ENCODE results near the gene DMAP1.

DMAP1 gene

GRCh38 chr1:44229435-44230167, 16.3 kb downstream of the DMAP1 start:
- no peak for DNase-seq

DNA sequence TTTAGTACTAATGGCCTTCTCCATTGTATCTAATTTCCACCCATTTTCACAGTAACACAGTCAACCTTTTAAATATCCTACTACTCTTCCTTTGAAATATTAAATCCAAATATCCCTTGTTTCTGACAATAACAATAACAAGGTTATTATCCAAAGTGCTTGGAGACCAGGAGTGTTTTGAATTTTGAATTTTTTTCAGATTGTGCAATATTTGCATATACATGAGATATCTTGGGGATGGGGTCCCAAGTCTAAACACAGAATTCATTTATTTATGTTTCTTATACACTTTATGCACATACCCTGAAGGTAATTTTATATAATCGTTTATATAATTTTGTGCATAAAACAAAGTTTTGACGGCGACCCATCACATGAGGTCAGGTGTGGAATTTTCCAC, 17.5 kb downstream of the DMAP1 start:
- DNase-seq = no peak

- DNase-seq = no peak
These were observed 20.3 kb downstream of the DMAP1 start for GRCh38 chr1:44233593-44233992.

- no peak for DNase-seq
These were observed 22.5 kb downstream of the DMAP1 start for GRCh38 chr1:44235808-44236207.

- no peak for DNase-seq
These were observed 23.4 kb downstream of the DMAP1 start for GRCh38 chr1:44236490-44237272.

- DNase-seq = no peak
These were observed 24.6 kb downstream of the DMAP1 start for GRCh38 chr1:44237721-44238457.

- no peak for DNase-seq
These were observed 25.4 kb downstream of the DMAP1 start for GRCh38 chr1:44238660-44239059.

DNA sequence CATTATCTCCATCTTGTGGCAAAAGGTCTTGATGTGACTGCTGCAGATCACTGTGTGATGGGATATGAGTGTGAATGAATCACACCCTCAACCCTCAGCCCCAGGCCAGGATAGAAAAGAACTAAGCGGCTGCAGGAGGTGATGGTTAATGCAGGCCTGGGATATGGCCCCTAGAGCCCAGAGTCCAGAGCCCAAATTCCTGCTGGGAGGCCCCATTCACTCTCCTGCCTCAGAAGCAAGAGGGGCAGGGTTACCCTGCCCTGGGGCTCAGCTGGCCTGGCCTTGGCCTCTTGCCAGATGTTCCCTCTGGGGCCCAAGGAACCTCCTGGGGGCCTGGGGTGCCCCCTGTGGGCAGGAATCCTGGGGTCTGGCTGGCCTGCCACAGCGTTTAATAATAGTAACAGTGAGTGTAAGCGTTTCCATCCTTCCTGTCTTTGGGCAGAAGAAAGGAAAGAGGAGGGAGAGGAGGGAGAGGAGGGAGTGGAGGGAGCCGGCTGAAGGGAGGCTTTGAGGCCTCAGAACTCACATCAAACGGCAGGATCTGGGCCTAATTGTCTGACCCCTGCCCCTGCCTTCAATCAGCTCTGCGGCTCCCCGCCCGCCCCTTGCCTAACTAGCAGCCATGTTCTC, 26.2 kb downstream of the DMAP1 start:
- no peak for DNase-seq

DNA sequence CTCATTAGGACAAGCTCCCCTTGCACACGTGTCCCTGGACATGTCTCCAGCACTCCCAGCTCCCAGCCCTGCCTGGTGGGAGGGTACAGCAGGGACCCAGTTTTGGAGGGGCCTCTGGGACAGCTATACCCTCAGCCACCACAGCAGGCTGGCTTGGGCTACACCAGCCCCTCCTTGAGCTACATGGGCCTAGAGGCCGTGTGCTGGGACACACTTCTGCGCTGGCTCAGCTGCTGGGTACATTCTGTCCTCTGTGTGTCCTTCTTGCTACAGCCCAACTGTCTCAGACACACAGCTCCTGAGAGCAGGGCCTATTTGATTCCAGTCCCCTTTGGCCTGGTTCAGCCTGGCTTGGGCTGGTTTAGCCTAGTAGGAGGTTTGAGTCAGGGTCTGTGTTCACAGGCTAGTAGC, 26.7 kb downstream of the DMAP1 start:
- no peak for DNase-seq

- DNase-seq = no peak
These were observed 27.8 kb downstream of the DMAP1 start for GRCh38 chr1:44240802-44241671.

DNA sequence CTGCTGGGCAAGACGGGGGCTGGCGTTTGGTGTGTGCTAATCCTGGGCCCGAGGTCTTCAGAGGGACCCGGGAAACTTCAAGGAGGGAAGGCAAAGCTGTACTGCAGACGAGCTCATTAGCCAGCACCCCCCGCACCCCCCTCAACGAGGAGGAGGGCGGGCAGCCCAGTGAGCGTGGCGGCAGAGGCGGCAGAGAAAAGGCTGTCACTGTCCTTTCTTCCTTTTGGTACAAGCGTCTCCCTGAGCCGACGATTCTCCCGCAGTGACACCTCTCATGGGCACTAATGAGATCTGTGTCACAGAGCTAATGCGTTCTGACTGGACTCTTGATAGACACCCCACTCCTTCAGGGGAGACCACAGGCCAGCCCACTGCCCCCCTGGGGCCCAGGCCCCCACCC, 29.5 kb downstream of the DMAP1 start:
- DNase-seq = no peak

DNA sequence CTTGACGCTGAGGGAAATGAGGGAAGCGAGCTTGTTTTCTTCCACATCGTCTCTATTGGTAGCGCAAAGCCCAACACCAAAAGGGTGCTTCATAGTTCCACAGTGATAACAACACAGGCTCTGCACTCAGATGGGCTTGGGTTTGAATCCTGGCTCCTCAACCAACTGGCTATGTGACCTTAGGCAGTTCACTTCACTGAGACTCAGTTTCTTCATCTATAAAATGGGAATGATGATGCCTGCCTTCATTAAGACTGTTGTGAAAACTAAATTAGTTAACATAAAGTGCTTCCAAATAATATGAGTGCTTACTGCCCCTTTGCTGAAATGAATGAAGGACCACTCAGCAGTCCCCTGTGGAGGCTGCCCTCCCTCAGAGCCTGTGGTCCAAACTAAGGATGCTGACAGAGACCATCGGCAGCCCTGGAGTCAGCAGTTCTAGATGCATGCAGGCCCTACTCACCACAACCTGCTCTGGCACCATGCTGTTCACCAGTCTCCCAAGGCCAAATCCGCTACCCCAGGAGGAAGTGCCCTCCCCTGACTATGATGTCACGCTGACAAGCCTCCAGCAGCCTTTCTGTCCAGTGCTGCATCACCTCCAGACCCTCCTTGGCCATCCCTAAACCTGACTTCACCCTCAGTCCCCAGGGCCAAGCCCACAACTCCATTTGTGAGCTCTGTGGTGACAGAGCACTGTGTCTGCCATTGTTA, 30.7 kb downstream of the DMAP1 start:
- no peak for DNase-seq

- DNase-seq = no peak
These were observed 31.7 kb downstream of the DMAP1 start for GRCh38 chr1:44244986-44245385.

- DNase-seq = no peak
These were observed 33.5 kb downstream of the DMAP1 start for GRCh38 chr1:44246806-44247205.

- no peak for DNase-seq
These were observed 36.3 kb downstream of the DMAP1 start for GRCh38 chr1:44249543-44249942.

GRCh38 chr1:44250068-44250781, 37.0 kb downstream of the DMAP1 start:
- no peak for DNase-seq

DNA sequence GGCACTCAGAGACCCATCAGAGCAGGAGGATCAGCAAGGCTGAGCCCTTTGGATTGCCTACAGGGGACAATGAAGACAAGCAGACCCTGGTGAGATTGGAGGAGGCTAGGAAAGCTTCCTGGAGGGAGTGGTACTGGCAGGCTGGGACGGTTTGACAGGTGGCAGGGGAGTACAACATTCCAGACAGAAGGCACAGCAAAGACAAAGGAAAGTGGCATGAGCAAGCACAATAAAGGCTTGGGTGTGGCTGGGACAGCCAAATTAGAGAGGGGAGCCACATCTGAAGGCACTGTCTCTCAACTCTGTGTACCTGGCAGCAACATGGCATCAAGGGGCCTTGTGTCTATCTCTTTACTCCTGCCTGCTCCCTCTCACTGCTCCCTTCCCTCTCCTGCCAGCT, 38.2 kb downstream of the DMAP1 start:
- no peak for DNase-seq

- no peak for DNase-seq
These were observed 38.9 kb downstream of the DMAP1 start for GRCh38 chr1:44251989-44252671.

DNA sequence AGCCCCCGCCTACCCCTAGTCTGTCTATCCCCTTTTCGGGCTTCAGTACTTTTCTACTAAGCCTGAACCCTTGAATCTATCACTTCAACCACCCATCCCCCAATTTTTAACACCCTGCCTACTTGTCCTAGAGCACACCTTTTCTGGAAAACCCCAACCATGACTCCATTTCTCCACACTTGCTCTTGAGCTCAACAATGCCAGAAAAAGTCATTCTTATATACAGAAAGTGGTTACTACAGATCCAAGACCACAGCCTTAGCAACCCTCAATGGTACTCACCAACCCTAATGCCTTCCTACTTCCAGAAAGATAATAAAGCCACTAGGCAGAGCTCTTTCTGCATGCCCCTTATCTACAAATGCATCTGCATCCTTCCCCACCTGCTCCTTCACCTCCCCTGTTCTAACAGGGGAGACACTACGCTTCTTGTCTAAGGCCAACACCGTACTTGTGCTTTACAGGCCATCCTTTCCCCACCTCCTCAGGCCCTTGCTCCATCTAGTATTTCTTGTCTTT, 41.2 kb downstream of the DMAP1 start:
- DNase-seq = no peak
